ENCODE data around the gene MAP3K10.
A peak's percentile ranks its signal among the peaks of the same experiment; 100 is the strongest.
"Not testable (repeated sequence)": the region's sequence is repeated elsewhere in the genome, so short reads cannot be mapped to it uniquely, and the experiment has no call there.

The MAP3K10 gene

DNA sequence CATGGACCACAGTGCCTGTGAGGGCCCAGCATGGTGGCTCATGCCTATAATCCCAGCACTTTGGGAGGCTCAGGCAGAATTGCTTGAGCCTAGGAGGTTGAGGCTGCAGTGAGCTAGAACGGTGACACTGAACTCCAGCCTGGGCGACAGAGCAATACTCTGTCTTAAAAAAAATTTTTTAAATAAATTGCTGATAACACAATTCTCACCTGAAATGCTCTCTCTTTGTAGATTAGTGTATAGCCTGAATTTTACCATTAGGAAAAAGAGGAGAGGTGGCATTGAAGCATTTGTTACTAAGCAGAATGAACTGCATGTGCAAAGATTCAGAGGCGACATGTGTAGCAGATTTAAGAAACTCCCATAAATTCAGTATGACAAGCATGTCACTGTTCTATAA lies 29.1 kb upstream of the MAP3K10 start:
- TF ChIP-seq, protein P1, sequence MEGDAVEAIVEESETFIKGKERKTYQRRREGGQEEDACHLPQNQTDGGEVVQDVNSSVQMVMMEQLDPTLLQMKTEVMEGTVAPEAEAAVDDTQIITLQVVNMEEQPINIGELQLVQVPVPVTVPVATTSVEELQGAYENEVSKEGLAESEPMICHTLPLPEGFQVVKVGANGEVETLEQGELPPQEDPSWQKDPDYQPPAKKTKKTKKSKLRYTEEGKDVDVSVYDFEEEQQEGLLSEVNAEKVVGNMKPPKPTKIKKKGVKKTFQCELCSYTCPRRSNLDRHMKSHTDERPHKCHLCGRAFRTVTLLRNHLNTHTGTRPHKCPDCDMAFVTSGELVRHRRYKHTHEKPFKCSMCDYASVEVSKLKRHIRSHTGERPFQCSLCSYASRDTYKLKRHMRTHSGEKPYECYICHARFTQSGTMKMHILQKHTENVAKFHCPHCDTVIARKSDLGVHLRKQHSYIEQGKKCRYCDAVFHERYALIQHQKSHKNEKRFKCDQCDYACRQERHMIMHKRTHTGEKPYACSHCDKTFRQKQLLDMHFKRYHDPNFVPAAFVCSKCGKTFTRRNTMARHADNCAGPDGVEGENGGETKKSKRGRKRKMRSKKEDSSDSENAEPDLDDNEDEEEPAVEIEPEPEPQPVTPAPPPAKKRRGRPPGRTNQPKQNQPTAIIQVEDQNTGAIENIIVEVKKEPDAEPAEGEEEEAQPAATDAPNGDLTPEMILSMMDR (conservative IDR thresholded peaks at IDR 0.05; ENCODE audit: low read depth, low read length), result no peak
- DNase-seq (ENCODE audit: low read depth), result no peak
- no peak overlapping the region for H3K4me3 ChIP-seq (ENCODE audit: low read depth, low read length)

DNA sequence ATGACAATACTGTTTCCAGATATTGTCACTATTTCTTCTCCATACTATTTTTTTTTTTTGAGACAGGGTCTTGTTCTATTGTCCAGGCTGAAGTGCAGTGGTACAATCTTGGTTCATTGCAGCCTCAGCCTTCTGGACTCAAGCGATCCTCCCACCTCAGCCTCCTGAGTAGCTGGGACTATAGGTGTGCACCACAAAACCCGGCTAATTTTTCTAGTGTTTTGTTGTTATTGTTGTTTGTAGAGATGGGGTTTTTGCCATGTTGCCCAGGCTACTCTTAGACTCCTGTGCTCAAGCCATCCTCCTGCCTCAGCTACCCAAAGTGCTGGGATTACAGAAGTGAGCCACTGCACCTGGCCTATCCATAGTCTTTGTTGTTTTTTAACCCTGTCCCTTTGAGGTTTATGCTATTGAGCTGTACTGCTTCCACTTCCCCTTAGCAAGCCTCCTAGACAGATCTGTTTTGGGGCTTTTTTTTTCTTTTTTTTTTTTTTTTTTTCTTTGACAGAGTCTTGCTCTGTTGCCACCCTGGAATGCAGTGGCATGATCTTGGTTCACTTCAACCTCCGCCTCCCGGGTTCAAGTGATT lies 27.6 kb upstream of the MAP3K10 start:
- DNase-seq (ENCODE audit: low read depth), result no peak
- TF ChIP-seq, protein P1 (conservative IDR thresholded peaks at IDR 0.05; ENCODE audit: low read depth, low read length), result no peak
- H3K4me3 ChIP-seq (ENCODE audit: low read depth, low read length), result no peak overlapping the region

DNA sequence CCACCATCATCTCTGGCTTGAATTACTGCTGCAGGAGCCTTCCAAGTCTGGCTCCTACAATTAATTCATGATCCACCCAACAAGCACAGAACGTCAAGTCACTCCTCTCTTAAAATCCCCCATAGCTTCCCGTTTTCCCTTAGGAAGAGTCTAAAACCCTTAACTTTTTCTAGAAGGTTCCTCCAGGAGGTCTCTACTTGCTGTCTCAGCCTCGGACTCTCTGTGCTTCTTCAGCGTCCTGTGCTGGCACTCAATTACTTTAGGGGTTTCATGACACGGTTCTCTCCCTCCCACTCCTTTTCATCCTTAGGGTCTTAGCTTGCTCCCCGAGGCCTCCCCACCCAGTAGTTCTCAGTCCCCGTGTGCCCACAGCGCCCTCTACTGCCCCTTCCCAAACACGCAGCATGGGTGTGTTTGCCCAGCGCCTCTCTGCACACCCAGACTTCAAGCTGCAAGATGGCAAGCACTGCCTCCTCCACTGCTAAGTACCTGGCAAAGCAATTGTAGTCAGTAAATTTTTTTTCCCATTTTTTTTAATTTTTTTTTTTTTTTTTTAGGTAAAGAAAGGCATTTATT lies 25.8 kb upstream of the MAP3K10 start:
- peak; percentile 52 for DNase-seq (ENCODE audit: low read depth)
- TF ChIP-seq, protein P1 (conservative IDR thresholded peaks at IDR 0.05; ENCODE audit: low read depth, low read length), result peak; percentile 83
- H3K4me3 ChIP-seq (ENCODE audit: low read depth, low read length), result no peak overlapping the region

DNA sequence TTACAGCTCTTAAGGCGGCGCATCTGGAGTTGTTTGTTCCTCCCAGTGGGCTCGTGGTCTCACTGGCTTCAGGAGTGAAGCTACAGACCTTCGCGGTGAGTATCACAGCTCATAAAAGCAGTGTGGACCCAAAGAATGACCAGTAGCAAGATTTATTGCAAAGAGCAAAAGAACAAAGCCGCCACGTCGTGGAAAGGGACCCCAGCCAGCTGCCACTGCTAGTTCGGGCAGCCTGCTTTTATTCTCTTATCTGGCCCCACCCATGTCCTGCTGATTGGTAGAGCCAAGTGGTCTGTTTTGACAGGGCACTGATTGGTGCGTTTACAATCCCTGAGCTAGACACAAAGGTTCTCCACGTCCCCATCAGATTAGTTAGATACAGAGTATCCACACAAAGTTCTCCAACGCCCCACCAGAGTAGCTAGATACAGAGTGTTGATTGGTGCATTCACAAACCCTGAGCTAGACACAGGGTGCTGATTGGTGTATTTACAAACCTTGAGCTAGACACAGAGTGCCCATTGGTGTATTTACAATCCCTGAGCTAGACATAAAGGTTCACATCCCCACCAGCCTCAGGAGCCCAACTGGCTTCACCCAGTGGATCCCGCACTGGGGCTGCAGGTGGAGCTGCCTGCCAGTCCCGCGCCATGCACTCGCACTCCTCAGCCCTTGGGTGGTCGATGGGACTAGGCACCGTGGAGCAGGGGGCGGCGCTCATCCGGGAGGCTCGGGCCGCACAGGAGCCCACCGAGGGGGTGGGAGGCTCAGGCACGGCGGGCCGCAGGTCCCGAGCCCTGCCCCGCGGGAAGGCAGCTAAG lies 21.5 kb upstream of the MAP3K10 start:
- not testable (repeated sequence) for DNase-seq (ENCODE audit: low read depth); H3K4me3 ChIP-seq (ENCODE audit: low read depth, low read length)

DNA sequence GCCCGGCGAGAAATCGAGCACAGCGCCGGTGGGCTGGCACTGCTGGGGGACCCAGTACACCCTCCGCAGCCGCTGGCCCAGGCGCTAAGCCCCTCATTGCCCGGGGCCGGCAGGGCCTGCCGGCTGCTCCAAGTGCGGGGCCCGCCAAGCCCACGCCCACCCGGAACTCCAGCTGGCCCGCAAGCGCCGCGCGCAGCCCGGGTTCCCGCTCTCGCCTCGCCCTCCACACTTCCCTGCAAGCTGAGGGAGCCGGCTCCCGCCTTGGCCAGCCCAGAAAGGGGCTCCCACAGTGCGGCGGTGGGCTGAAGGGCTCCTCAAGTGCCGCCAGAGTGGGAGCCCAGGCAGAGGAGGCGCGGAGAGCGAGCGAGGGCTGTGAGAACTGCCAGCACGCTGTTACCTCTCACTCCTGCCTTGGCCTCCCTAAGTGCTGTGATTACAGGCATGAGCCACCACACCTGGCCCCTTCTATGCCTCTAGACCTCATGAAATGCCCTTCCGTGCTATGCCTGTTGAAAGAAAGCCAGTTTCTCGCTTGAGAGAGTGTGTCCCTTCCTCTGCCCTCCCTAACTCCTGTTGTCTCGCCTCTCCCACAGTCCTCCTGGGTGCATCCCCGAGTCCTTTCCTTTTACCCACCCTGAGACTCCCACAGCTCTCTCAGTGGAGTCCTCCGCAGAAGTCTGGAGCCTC lies 20.8 kb upstream of the MAP3K10 start:
- DNase-seq (ENCODE audit: low read depth), result not testable (repeated sequence)

DNA sequence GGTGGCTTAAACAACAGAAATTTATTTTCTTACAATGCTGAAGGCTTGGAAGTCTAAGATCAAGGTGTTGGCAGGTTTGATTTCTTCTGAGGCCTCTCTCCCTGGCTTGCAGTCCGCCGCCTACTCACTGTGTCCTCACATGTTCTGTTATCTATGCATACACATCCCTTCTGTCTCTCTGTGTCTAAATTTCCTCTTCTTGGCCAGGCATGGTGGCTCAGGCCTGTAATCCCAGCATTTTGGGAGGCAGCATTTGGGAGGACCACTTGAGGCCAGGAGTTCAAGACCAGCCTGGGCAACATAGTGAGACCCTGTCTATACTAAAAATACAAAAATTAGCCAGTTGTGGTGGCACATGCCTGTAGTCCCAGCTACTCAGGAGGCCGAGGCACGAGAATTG lies 19.9 kb upstream of the MAP3K10 start:
- not testable (repeated sequence) for H3K4me3 ChIP-seq (ENCODE audit: low read depth, low read length); DNase-seq (ENCODE audit: low read depth)

More for the DNA sequence above, 20.8 kb upstream of the MAP3K10 start:
- not testable (repeated sequence) for H3K4me3 ChIP-seq (ENCODE audit: low read depth, low read length)

DNA sequence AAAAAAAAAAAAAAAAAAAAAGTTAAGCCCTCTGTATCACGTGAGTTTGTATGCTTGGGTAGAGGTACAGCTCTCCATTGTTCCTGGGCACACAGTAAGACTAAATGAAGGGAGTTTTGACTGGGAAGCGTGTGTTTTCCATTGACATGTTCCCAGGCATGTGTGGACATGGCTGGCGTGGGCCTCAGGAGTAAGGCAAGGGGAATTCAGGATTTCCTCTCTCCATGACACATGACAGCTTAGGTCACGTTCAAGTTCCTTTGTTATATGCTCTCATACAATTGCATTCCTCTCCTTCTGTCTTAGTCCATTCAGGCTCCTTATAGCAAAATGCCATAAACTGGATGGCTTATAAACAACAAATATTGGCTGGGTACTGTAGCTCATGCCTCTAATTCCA lies 17.1 kb upstream of the MAP3K10 start:
- H3K4me3 ChIP-seq (ENCODE audit: low read depth, low read length), result no peak overlapping the region
- TF ChIP-seq, protein P1 (conservative IDR thresholded peaks at IDR 0.05; ENCODE audit: low read depth, low read length), result no peak
- no peak for DNase-seq (ENCODE audit: low read depth)

DNA sequence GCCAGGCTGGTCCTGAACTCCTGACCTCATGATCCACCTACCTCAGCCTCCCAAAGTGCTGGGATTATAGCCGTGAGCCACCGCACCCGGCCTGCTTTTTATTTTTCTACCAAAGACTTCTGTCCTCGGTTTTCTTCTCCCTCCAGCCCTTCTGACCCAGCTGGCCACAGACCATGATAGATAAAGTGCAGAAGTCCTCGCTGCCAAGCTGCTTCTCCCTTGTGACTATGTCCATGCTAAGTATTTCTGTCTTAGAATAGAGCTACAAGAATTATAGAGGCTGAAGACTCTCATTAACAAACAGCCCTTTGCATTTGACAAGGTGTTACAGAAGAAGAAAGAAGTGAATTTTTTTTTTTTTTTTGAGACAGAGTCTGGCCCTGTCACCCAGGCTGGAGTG lies 15.4 kb upstream of the MAP3K10 start:
- DNase-seq (ENCODE audit: low read depth), result no peak
- TF ChIP-seq, protein P1 (conservative IDR thresholded peaks at IDR 0.05; ENCODE audit: low read depth, low read length), result no peak
- H3K4me3 ChIP-seq (ENCODE audit: low read depth, low read length), result no peak overlapping the region
